ENCODE data around the gene SLC9A9.

The SLC9A9 gene

DNA sequence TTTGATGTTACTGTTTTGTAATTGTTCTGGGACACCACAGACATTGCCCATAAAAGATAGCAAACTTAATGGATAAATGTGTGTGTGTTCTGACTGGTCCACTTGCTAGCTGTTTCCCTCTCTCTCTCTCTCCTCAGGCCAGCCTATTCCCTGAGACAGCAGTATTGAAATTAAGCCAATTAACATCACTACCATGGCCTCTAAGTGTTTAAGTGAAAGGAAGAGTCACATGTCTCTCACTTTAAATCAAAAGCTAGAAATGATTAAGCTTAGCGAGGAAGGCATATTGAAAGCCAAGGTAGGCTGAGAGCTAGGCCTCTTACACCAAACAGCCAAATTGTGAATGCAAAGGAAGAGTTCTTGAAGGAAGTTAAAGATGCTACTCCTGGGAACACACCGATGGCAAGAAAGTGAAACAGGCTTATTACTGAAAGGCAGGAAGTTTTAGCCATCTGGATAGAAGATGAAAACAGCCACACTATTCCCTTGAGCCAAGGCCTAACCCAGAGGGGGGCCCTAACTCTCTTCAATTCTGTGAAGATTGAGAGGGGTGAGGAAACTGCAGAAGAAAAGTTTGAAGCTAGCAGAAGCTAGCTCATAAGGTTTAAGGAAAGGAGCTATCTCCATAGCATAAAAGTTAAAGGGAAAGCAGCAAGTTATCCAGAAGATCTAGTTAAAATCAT, 433.6 kb downstream of the SLC9A9 start:
- TF ChIP-seq, protein P1, sequence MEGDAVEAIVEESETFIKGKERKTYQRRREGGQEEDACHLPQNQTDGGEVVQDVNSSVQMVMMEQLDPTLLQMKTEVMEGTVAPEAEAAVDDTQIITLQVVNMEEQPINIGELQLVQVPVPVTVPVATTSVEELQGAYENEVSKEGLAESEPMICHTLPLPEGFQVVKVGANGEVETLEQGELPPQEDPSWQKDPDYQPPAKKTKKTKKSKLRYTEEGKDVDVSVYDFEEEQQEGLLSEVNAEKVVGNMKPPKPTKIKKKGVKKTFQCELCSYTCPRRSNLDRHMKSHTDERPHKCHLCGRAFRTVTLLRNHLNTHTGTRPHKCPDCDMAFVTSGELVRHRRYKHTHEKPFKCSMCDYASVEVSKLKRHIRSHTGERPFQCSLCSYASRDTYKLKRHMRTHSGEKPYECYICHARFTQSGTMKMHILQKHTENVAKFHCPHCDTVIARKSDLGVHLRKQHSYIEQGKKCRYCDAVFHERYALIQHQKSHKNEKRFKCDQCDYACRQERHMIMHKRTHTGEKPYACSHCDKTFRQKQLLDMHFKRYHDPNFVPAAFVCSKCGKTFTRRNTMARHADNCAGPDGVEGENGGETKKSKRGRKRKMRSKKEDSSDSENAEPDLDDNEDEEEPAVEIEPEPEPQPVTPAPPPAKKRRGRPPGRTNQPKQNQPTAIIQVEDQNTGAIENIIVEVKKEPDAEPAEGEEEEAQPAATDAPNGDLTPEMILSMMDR (IDR thresholded peaks at IDR 0.05; ENCODE audit: low read depth, low read length), result no peak
- no peak for DNase-seq (ENCODE audit: low read depth in 2 of 2)
- H3K4me3 ChIP-seq (replicated peaks in 1 of 2; ENCODE audit: low read depth in 2 of 2, low read length in 2 of 2), result no peak overlapping the region

DNA sequence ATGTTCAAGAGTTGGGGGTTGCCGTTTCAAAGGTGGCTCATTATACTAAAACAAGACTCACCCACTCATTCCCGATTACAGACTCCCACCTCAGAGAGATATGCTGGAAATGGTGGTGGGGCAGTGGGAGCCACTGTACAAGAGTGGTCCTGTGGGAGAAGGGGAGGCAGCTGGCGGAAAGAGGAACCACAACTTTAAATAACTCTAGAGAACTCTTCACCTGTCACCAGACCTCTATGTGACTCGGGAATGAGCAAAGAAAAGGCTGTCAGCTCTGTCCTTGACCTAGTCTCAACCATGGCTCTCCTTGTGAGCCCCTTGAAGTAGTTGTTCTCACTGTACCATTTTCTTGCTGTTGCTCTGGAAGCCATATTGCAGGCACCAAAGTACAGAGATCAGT, 434.9 kb downstream of the SLC9A9 start:
- no peak for DNase-seq (ENCODE audit: low read depth in 2 of 2)
- TF ChIP-seq, protein P1 (IDR thresholded peaks at IDR 0.05; ENCODE audit: low read depth, low read length), result no peak
- H3K4me3 ChIP-seq (replicated peaks in 1 of 2; ENCODE audit: low read depth in 2 of 2, low read length in 2 of 2), result no peak overlapping the region

DNA sequence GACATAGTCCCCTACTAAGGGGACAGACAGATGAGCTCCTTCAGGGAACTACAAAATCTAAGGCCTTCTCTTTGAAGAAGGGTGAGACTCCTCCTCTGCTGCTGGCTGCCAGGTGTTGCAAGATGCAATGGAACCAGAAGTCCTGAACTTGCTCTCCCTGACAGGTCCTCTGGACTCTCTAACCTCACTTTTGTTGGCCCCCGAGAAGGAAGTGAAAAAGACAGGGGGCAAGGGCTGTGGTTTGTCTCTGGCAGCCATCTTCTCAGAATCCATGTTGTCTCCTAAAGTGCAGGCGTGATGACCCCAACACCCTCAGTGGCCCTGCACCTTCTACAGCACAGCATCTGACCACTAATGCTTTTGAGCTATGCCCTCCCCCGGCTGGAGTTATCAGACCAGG, 436.2 kb downstream of the SLC9A9 start:
- no peak overlapping the region for H3K4me3 ChIP-seq (replicated peaks in 1 of 2; ENCODE audit: low read depth in 2 of 2, low read length in 2 of 2)
- TF ChIP-seq, protein P1 (IDR thresholded peaks at IDR 0.05; ENCODE audit: low read depth, low read length), result no peak
- DNase-seq (ENCODE audit: low read depth in 2 of 2), result no peak

DNA sequence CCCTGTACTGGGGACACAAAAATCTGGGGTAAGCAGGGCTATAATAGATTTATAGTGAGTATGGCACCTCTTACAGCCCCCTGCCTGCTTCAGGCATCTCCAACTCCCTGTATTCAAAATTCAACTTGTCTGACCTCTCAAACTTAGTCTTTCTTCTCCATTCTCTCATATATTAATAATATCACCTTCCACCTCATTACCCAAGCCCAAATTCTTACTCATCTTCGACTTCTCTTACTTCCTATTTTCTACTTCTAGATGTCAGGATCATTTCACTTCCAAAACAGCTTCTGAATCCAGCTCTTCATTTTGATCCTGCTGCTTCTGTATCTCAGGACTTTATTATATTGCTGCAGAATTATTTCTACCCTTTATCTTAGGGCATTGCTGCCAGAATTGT, 438.0 kb downstream of the SLC9A9 start:
- H3K4me3 ChIP-seq (replicated peaks in 1 of 2; ENCODE audit: low read depth in 2 of 2, low read length in 2 of 2), result no peak overlapping the region
- TF ChIP-seq, protein P1 (IDR thresholded peaks at IDR 0.05; ENCODE audit: low read depth, low read length), result no peak
- no peak for DNase-seq (ENCODE audit: low read depth in 2 of 2)

DNA sequence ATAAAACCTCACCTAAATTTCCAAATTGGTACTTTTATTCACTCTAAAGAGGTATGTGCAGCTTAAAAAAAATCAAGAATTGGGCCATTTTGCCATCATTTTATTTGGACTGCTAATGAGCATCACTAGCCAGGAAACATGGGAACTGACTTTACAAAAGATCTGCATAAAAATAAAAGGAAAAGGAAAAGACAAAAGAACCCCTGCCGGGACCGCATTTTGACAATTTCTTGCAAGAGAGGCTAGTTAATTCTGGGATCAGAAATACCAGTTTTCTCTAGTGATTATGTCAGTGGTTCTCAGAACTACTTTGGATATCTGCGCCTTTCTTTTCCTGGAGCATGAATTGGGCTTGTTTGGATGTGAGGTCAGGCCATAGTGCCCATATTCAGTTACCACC, 439.5 kb downstream of the SLC9A9 start:
- H3K4me3 ChIP-seq (replicated peaks in 1 of 2; ENCODE audit: low read depth in 2 of 2, low read length in 2 of 2), result no peak overlapping the region
- DNase-seq (ENCODE audit: low read depth in 2 of 2), result no peak
- TF ChIP-seq, protein P1 (IDR thresholded peaks at IDR 0.05; ENCODE audit: low read depth, low read length), result no peak

DNA sequence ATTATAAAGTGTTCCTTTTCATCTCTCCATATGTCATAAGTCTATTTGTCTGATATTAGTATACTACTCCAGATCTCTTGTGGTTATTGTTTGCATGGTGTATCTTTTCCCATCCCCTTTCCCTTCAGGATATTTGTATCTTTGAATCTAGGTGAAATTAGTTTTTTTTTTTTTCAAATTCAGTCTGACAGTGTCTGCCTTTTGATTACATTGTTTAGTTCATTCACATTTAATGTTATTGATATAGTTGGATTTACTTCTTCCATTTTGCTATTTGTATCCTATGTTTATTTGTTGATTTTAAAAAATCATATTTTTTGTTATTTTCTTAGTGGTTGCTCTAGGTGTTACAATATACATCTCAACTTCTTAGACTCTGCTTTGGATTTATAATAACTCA, 445.7 kb downstream of the SLC9A9 start:
- TF ChIP-seq, protein P1 (IDR thresholded peaks at IDR 0.05; ENCODE audit: low read depth, low read length), result no peak
- DNase-seq (ENCODE audit: low read depth in 2 of 2), result no peak
- H3K4me3 ChIP-seq (replicated peaks in 1 of 2; ENCODE audit: low read depth in 2 of 2, low read length in 2 of 2), result no peak overlapping the region

DNA sequence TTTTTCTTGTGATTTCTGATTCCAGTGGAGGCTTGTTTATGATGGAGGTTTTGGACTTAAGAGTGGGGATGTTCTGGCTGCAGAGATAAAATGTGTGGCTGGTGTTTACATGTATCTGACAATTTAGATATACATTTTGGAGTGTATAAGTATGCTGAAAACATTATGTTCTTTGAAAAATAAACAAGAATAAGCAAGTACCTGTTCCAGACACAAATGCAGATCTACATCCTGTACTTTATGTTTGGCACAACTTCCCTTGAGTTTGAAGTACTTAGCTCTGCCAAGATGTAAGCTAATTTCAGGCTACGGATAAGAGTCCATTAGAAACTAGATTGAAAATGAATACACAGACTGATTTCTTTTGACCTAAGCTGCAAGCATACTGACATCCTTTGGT, 451.5 kb downstream of the SLC9A9 start:
- DNase-seq (ENCODE audit: low read depth in 2 of 2), result no peak
- TF ChIP-seq, protein P1 (IDR thresholded peaks at IDR 0.05; ENCODE audit: low read depth, low read length), result no peak
- no peak overlapping the region for H3K4me3 ChIP-seq (replicated peaks in 1 of 2; ENCODE audit: low read depth in 2 of 2, low read length in 2 of 2)
